UCSD-AML1 (cell line): Measurements from ENCODE around the gene SUMO1.

Experiments
- DNase-seq: peaks from one replicate; lab custom pipeline; 2025; ENCODE audit not compliant: unreplicated experiment; lab: John Stamatoyannopoulos, UW

The SUMO1 gene

DNA sequence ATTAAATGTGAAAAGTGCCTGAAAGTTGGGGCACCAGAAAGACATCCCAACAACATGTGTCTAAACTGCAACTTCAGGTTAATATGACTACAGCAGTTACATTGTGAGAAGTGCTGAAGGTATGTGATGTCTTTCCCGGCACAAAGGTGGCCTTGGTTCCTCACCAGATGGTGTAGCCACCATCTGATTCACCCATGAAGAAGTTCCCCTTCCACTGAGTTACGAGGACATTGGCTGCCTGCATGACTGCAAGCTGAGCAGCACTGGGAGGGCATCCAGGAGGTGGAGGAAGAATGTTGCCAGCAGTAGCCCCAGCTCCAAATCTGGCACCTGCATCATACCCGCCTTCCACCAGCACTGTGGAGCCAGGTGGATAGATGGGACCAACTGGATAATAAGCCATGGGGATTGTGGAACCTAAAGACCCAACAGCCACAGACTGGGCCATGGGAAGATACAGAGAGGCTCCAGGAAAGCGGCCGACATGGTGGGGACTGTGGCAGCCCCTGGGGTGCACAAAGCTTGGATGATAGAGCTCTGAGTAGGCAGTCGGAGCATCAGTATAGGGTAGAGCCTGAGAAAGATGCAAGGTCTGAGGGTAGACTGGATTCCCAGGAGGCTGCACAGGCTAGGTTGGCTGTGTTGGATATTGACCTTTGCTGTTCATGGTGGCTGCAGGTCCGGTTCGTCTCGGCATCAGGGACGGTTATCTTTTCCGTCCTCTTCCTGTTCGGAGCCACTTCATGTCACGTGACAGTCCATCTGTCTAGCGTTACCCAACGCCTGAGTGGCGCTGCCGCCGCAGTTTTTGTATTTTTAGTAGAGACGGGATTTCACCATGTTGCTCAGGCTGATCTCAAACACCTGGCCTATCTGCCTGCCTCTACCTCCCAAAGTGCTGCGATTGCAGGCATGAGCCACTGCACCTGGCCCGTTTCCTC, 36.9 kb downstream of the SUMO1 start:
- DNase-seq, result no peak

DNA sequence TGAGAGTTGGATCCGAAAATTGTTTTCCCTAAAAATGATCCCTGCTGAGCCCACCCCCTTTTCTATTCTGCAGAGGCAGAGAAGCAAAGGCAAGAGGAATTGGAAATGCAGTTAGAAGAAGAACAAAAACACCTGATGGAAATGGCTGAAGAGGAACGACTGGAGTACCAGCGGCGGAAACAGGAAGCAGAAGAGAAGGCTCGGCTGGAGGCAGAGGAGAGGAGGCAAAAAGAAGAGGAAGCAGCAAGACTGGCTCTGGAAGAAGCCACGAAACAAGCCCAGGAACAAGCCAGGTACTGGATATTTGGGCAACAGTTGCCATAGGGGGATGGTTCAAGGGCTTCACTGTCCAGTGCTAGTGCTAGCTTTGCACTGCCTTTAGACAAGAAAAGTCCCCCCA, 41.7 kb downstream of the SUMO1 start:
- peak; percentile 33 for DNase-seq

DNA sequence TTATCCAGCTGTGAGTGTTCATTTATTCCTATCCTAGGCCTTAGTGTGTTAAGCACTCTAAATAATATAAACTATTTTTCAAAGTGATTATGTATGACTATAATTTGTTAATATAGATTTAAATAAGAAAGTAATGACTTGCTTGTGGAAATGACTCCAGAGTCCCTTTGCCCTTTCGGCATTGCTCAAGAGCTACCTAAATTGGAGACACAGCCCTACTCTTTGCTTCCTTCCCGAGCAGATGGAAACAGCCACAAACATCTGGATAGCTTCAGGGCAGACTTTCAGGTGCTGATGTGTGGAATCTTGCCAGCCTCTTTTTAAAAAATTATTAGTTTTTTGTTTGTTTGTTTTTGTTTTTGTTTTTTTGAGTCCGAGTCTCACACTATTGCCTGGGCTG, 44.0 kb downstream of the SUMO1 start:
- DNase-seq, result no peak

DNA sequence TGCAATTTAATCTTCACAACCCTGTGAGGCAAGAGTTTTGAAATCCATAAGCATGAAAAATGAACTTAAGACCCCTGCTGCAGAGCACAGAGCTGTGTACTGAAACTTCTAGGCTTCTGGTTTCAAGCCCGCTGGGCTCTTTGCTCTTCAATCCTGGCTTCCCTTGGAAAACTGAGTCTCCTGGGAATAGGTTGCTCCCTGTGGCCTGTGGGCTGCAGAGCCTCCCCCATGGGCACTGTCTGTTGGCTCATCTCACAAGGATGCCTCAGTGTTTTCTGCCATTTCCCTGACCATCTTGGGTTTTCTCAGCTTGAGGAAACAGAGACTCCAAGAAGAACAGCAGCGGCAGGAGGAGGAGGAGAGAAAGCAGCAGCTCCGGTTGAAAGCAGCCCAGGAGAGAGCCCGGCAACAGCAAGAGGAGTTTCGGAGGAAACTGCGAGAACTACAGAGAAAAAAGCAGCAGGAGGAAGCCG, 44.5 kb downstream of the SUMO1 start:
- DNase-seq, result no peak

DNA sequence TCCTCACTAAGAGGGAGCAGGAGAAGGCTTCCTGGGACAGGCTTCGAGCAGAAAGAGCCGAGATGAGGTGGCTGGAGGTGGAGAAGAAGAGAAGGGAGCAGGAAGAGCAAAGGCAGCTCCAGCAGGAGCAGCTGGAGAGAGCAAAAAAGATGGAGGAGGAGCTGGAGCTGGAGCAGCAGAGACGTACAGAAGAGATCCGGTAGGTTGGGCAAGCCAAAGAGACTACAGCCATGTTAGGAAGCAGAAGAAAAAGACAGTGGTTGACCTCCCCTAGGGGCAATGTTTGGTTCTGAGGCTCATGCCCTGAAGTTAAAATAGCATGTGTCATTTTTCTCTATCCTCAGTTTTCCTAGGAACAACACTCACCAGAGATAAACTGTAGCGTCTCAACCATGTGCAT, 45.1 kb downstream of the SUMO1 start:
- no peak for DNase-seq

DNA sequence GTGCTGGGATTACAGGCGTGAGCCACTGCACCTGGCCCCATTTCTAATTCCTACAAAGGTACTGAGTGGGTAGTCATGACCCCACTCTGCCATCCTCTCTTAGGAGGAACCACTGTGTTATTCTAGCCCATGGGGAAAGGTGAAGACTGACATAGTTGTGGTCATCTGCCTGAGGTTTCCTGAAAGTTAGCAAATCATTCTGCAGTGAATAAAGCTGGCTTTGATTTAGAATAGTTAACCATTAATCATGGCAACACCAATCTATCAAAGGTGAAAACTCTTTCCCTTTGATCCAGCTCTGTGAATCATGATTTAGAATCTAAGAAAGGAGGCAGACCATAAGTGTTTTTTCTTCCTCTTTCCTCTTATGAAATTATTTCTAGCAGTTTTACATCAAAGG, 50.8 kb downstream of the SUMO1 start:
- DNase-seq, result no peak

DNA sequence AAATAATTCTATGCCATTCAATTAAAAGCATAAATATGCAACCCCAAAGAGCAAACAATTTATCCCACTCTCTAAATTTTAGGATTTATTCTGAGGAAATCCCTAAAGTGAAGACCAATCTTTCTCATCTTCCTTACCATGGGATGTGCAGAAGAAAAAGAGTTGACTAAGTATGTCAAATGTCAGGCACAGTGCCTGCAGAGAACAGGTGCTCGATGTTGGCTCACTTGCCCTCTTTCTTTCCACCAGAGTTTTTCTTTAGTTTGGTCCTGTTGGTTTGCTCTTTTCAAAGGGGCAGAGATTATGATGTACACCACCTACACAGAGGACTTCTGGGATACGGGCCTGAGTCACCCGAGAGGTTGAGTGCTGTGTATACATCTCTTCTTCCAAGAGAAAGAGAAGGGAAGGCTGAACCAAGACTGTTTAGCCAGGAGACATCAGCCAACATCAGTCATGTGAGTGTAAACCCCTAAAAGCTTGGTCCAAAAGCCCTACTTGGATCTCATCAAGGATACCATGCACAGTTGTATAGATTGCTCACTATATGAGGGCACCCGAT, 51.7 kb downstream of the SUMO1 start:
- no peak for DNase-seq

DNA sequence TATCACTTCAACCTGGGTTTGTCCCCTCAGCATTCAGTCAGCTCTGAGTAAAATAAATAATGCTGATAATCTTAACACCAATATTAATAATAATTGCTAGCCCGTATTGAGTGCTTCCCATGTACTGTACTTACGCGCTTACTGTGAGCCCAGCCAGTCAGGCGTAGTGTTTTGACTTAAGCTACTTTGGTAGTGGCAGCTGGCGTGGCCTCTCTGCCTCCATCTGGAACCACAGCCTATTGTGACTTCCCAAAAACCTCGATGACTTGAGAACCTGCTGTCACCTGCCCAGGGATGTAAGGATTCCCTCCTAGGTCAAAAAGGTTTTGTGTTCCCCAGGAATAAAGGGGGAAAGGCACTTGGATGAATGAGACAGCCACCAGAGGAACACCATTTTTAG, 53.2 kb downstream of the SUMO1 start:
- DNase-seq, result no peak

DNA sequence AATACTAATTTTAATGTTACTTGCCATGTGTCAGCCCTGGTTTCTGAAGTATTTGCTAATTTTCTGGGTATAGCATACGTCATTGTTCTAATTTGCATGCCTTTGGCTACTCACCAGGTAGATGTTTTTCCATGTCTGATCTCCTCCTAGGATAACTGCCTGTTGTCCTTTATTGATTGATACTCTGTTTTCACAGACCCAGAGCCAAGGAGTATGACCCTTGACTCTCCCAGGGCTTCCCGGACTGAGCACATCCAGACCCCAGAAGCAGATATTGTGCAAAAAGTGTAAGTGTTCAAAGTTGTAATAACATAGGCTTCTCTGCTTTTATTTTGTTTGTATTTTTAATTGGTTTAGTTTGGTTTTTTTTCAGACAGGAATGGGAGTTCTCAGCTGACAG, 53.8 kb downstream of the SUMO1 start:
- DNase-seq, result no peak

DNA sequence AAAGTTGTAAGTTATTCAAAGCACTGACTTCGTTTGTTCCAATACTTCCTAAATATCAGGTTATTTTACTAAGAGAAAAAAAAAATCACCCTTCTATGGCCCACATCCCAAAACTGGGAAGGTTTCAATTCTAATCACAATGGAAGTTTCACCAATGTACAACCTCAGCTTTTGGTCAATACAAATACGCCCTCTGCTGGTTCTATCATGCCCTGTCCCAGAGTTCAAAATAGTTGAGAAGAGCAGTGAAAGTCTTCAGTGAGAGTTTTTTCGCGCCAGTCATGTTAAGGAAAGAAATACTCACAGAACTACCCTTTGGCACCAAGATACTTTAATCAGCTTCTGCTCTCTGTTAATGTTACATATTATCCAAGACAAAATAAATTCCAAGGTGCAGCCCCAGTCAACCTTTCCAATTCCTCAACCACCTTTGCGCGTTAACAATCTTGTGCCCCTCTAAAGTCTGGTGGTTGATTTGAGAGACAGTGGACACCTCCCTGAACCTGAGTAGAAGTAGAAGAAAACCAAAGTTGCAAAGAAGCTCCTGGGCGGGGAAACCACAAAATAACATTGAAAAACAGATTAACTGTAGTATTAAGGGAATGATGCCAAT, 59.9 kb downstream of the SUMO1 start:
- DNase-seq, result no peak

DNA sequence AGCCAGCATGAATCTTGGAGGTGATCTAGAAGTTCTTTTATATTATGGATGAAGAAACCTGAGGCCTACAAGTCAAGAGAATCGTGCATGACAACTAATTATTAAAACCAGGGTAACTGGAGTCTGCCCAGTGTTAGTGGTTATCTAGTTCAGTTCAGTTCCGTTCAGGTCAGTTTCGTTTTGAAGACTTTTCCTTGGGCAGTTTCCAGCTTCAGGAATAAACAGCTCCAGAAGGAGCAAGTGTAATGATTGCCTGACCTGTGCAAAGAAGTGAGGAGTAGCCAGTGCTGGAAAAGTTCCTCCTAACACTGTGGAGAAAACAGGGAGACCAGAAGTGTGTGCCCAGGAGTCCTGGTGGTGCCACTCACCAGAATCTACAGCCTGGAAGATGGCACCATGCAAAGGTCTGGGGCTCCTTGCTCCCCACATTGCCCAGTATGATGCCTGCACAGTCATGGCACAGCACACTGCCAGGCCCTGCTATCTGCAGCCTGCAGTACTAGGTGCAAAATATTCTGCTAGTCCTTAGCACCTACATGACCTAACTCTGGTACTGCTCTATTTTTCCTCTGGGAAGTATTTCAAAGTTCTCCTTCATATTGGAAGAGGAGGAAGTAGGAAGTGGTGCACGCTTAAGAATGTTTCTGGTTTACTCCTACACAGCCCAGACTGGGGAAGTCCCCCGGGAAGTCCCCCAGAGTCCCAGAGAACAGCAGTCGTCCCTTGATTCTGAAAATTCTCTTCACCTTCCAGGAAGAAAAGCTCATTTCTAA, 65.8 kb downstream of the SUMO1 start:
- peak; percentile 21 for DNase-seq

DNA sequence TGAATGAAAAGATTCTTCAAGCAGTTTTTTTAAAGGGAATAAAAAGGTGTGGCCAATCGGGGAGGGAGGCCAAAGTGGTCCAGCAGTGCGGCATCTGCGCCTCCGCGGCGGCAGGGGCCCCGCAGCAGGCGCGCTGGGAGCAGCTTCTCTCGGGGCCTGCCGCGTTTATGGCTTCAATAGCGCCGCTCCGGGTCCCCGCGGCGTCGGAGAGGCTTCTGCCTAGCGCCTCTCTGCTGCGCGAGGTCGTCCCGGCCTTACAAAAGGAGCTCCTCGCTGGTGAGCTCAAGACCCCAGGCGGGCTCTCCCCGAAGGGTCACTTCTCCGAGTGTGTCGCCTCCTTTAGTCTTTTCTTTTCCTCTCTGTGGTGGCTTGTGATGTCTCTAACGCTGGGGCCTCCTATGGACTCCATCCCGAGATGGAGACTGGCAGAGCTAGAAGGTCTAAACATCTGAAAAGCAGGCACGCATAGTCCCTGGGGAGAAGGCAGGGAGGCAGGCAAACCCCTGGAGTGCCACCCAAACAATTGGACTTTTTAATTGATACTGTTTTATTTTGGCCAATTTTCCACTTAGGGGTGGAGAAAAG, 67.1 kb downstream of the SUMO1 start:
- no peak for DNase-seq

DNA sequence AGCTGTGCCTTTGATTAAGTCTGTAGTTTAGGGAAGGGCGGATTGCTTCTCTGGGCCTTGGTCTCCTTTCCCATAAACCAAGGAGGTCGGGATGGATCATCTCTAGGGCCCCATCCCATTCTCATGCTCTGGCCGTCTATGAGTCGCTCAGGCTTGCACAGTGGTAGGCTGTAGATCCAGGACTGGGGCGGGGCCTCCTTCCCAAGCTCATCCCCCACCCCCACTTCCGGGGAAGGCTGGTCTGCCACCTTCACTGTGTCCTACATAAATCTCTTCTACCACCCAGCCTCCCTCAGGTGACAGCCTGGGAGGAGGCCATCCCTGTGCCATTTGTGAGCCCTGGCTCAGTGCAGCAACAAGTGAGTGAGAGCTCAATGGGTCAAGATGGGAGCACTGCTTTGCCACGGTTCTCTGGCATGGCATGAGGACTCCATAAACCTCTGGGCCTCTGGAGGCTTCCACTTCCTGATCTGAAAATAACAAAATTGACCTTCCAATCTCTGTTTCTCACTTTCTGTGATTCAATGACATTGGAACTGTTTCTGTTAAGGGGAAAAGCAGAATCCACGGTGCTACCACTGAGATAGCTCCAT, 68.5 kb downstream of the SUMO1 start:
- no peak for DNase-seq

DNA sequence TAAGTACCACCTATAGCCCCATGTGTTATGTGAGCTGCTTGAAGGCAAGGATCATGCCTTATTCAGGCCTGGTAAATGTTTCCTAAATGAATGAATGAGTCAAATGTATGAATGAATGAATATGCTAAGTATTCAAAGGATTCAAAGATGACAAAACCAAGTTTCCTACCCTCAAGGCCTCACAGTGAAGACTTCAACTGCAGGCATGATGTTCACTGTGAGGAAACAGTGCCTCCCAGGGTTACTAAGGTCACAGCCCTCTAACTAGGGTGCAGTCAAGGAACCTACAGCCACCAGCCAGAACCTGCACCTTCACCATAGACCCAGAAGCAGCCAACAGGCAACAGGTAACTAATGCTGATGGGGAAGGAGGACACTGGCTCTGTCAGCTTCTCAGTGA, 69.3 kb downstream of the SUMO1 start:
- peak; percentile 13 for DNase-seq

DNA sequence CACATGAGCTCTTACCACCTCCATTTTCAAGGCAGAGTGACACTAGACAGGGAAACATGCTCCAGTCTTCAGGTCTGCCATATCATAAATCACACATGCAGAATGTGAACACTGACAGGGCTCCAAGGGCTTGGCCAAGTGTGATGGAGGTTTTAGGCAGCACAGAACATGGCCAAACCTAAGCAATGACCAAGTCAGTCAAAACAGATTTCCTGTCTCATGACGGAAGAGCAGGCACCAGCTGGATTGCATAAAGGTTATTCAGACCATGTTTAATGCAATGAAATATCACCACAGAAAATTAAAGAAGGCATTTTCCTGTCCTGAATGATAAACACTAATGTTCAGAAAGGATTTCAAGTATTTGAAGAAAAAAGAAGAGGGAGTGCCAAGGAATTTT, 72.5 kb downstream of the SUMO1 start:
- no peak for DNase-seq

DNA sequence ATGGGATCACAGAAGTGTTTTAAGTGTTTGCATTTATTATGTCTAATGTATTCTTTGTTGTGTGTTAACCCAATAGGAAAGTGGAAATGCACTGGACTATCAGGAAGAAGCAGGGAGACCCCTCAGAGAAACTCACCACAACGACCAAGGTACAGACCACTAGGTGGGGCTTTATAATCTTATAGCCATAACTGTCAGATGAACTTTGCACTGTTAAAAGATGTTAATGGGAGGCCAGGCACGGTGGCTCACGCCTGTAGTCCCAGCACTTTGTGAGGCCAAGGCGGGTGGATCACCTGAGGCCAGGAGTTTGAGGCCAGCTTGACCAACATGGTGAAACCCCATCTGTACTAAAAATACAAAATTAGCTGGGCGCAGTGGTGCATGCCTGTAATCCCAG, 73.2 kb downstream of the SUMO1 start:
- DNase-seq, result no peak

DNA sequence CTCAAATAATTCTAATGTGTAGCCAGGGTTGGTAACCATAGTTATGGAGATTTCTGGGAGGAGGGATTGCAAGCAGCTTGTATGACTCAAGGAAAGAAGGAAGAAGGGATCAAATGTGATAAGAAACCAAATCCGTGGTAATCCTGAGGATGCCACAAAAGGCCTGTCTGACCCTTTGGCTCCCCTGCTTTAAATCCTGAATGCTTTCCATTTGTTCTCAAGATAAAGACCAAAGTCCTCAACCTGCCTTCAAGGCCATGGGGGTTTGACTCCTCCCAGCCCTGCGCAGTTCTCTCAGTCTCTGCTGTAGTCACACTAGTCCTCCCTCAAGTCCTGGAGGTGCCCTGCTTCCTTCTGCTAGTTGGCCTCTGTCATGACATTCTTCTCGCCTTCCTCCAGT, 74.0 kb downstream of the SUMO1 start:
- DNase-seq, result no peak

DNA sequence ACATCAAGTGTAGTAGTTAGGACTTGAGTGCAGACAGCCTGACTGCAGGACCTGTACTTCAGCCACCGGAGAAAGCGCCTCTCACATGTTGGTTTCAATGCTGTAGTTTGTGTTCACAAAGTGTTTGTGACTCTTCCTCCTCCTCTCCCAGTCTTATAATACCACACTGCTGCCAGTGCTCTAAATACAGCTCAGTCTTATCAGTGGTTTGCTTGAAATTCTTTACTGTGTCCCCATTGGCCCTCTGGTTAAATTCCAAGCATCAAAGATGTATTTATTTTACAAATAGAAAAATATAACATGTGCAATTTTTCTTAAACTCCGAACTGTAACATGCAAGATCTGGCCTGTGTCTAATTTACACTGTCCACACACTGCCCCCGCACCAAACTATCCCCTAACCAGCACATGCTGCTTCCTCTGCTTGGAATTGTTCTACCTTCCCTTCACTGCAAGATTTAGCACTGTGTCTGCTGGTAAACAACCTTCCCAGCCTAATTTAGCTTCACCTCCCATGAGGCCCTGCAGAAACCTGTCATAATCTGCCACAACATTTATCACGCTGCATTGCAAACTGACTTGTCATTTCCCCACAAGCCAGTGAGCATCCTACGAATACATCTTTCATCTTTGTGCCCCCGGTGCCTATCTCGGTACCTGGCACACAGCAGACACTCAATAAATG, 77.1 kb downstream of the SUMO1 start:
- DNase-seq, result peak; percentile 30

DNA sequence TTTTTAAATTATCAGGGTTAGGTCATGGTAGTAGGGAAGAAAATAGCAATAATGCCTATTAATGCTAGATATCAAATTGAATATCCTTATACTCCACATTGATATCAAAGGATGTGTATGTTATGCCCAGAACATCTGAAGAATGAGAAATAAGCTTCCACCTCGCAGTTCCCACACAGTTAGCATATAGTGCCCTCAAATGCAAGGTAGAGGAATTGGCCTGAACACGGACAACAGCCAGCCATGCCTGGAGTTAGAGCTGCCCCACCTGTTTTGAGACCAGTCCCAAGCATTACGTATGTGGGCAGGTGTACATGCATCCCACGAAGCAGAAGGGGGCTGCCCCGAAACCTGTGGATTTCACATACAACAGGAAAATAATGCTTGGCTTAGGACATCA, 79.6 kb downstream of the SUMO1 start:
- no peak for DNase-seq
